NOMO-1 (cell line): ENCODE data around the gene CHN1.

ENCODE experiments used
- DNase-seq, 2 experiments: peaks; one replicate each; lab custom pipeline; 2025; ENCODE audit not compliant: unreplicated experiment in 2 of 2; lab: John Stamatoyannopoulos, UW

The CHN1 gene

DNA sequence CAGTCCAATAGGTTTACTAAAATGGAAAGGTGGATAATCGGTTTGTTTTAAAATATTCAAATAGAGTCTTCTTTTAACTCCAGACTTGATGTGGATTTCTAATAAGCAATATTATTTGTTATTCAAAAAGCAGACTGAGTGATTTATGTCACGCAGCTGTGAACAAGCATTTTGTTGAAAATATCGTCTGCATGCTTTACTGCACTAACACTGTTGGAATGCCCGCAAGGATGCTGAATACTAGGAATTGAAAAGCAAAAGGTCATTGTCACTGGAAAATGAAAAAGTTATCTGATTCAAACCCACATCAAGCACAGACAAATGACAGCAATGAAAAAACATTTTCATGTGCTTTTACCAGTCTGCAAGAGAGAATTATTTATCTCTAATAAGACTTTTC is 31.1 kb downstream of the CHN1 start:
- no peak for DNase-seq

DNA sequence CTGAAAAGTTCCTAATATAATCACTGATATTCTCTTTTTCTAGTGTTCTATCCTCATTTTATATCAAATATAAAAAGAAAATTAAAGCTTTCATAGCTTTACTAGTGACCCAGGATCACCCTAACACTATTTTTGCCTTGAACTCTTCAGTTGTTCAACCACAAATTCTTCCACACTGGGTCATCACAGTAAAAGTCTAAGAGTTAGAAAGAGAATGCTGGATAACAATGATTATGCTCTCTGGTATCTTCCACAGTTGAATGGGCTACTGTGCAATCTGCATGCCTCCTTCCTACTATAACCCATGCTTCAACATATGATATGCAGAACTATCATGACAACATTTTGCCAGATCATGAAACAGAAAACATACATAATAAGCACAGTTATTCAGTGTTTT is 32.3 kb downstream of the CHN1 start:
- DNase-seq, result no peak

DNA sequence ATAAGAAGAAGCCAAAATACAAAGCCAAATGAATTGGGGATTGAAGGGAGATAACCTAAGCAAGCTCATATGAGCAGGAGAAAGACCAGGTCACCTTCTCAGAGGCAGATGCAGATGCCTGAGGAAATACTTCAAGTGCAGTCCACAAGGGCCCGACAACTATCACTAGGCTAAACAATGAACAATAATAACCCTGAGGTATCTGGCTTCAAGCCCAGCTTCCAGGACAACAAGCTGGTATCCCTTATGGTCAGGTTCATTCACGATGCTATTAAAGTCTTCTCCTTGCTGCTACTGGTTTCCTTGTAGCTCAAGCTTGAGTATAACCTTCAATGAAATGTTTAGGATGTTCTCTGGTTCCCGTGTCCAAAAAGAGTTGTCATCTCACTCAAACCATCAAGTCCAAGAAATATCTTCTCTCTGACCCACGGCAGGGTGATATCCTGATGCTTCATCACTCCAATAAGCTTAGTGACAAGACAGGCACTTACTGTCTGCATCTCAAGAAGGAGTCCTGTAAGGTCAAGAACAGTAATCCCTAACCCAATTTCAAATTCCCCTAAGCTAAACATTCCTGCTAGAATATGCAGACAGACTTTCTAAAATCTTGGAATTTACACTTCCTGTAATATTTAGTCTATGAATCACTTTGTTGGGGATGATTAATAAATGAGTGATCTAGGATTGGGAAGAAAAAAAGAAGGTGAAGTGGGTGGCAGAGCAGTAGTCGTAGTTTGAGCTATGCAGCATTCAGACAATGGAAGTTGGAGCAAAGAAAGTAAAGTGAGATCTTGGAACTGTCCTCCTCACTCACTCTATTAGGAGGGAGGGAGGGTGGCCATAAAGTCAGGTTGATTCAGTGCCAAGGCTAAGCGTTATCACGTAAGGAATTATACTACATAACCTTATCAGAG is 33.1 kb downstream of the CHN1 start:
- no peak for DNase-seq

DNA sequence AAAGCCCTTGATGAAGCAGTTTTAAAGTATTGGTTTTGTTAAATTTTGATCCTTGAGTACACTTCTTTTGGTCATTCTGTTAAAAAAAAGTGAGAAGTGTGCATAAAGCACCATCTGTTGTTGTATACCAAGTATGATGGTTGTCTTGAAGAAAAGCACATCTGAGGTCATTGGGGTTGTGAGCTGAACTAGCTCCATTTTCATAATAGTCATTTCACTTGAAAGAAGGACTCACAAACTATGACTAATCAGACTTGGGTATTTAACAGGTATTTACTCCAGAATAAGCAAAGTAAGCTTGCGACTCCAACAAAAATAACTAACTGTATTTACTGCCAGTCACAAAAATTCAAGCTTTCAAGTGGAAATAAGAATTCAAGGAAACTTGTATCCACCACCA is 35.1 kb downstream of the CHN1 start:
- DNase-seq, result no peak

DNA sequence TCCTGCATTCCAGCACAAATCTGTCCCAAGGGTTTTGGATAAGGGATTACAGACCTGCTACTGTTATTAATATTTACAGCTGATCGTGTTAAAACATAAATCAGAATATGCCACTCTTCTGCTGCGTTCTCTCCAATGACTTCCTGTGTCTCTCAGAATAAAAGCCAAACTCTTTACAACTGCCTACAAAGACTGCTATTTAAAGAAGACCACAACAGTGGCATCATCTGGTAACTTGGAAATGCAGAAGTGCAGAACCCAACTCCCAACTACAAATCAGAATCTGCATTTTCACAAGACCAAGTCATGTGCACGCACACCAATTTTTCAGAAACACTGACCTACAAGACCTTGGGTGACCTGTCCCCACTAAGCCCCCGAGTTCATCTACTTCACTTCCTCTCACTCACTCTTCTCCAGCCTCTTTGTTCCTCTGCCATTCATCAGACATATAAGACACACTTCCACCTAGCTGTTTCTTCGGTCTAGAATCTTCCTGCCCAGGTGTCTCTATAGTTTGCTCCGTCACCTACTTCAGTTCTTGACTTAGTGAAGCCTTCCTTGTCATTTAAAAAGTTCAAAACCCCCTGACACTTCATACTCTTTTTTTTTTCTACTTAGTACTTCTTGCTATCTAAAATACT is 36.0 kb downstream of the CHN1 start:
- DNase-seq, result peak in 1 of 2 experiments; percentile 6

DNA sequence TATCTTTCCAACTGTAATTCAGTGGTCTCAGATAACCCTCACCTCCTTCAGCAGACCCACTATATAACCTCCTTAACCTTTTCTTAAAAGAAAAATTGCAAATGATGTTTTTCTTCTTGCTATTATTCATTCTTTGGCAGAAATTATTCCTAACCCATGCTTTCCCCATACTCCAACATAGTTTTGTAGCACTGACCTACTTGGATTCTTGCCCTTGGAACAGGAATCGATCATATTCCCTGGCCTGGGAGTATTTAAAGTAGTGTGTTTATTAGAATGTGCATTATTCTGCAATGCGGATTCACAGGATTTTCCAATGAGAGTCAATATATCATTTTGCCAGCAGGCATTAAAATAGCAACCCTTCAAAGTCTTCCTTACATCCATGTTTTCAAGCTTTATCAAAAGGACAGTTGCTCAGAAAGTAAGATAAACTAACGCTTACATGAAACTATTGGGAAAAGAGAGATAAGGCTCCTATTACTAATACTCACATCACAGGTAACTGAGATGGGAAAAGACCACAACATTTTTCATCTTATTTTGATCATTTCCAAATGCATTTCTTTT is 37.4 kb downstream of the CHN1 start:
- DNase-seq, result no peak

DNA sequence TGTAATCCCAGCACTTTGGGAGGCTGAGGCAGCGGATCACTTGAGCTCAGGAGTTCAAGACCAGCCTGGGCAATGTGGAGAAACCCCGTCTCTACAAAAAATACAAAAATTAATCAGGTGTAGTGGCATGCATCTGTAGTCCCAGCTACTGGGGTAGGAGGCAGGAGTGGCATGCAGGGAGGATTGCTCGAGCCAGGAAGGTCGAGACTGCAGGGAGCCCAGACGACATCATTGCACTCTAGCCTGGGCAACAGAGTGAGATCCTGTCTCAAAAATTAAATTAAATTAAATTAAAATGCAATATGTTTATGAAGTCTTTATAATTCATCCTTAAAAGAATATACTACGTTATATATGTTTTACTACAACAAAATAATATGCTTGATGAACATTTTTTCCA is 38.1 kb downstream of the CHN1 start:
- no peak for DNase-seq

DNA sequence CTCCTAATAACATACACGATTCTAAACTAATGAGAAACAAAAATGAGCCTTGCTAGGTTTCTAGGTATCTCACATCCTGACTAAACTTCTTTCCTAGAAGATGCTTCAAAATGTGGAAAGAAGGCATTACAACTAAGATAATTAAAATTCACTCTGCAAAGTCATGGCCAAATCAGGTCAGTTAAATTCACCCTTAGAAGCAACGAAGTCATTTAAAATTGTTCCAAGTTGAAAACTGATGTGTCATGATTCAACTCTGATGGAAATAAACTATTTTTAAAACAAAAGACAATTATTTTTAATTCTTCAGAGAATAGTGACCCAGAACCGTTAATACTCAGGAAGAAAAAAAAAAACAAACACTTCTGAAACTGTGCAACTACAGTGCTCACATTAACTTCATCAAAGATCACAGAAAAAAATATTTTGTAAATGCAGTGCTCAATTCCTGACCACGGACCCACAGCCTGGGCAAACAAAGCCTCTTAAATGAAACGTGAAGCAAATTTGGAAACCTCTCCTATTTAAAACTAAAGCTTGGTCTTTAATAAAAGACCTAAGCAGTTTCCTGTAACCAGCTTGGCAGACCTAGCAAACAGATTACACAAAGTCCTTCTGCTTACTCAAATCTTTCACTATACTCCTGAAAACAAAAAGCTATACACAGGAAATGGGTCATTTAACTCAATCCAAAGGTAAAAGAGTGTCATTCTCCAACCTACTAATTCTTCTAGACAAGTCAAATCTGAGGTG is 39.0 kb downstream of the CHN1 start:
- no peak for DNase-seq

DNA sequence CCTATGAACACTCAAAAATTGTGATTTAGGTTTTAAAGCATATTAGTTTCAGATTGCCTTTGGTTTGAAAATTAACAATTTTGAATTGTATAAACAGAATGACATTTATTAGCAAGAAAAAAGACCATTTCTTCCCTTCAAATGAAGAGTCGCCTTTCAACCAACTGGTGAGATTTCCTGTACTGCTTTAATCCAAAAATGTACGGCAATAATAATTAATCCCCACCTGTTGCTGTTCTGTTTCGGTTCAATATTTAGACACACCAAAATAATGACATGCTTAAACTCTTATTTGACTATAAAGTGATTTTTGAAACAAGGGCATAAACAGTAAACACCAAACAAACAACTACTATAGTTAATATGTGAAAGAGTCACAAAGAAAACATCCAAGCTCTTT is 39.6 kb downstream of the CHN1 start:
- no peak for DNase-seq

DNA sequence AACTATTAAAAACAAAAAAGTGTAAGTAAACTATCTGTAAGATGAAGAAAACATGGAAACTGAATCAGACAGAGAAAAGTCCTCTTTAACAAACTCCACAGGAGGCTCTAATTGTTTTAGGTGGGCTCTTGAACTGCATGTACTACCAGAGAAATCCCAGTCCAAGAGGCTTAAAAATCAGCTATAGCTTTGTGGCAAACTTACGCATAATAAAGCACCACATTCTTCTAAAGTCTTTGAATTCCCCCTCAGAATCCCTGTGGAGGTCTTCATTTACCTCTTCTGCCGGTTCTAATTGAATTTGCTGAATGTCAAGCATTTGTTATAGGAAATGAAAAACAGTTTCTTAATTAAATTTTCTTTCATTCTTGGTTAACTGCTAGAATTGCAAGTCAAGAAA is 40.8 kb downstream of the CHN1 start:
- no peak for DNase-seq

DNA sequence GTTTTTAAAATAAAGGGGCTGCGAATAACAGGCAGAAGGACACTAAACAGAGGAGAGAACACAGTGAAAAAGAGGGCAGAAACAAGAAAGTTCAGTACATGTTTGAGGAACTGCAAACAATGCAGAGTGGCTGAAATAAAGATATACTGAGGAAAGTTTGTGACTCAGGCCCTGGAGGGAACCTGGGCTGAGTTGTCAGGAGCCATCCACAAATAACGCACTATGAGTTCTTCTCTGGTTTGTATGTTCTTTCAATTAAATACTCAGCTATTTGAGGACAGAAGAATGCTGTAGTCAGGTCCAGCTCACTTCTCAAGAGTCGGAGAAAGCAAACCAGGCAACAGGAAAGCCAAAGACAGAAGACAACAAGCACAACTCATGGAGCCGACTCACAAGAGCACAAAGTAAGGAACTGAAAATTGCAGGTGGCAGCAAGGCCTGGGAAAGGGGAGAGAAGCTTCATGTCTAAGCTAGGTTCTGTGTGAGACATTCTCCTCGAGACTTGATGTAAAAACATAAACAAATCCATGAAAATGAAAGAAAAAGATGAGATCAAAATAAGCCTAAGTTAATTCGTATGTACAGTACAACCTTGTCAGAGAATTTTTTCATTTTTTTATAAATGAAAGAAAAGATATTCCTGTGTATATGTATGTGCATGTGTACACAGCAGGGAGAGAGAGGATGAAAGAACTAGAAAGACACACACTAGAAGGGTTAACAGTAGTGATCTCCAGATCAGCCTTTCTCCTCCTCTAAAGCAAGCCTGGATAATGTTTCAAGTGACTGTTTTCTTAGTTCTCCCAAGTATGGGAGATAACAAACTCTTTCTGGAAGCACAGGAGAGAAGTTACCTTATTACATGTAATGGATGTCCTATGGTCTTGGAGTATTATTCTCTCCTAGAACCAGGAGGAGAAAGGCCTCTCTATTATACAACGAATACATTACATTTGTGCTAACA is 41.5 kb downstream of the CHN1 start:
- DNase-seq, result no peak

DNA sequence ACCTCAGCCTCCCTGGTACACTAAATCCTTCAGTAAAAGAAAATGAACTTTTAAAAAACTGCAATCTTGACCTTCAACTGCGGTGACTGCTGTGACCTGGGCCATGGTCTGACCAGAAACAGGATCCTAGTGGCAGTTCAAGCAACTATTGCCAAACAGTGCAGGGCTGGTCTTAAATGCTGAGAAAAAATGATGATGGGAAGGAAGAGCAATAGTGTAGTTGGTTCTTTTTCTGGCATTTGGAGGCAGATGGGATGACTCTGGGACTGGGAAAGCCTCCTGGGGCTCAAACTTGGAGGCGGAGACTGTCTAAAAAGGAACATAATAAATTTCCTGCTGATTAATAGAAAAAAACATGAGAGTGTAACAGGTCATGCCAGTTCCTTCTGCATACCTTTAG is 45.4 kb downstream of the CHN1 start:
- DNase-seq, result no peak

DNA sequence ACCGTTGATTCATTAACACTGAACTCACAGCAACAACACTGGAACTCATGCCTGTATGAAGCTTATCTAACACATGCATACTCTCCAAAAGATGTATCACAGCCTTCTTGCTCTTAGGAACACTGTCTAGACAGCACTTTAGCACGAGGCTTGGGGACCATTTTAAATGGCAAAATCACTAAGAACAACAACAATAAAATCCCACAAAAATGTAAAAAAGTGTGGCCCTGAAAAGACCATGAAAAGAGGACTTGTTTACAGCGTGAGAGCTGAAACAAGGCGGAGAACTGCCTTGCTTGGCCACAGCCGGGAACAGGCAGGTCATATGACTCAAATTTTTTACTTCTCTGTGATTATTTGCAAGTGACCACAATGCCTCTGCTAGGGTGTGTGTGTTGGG is 48.1 kb downstream of the CHN1 start:
- no peak for DNase-seq

DNA sequence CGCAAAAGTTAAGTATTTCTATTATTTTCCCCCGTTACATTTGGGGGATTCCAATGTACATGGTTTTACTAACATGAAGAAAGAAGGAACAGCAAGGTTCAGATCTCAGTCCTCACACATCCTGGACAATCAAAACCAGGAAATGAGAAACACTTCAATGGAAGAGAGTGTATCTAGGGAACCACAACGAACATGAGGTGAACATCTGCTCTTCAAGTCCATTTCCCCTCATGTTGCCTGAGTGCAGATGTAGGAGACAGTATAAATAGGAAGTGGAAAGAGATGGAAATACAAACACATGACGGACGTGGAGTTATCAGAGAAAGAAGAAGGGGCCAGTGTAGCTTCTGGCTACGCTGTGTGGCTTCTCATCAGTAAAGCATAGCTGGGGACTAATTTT is 52.6 kb downstream of the CHN1 start:
- no peak for DNase-seq

DNA sequence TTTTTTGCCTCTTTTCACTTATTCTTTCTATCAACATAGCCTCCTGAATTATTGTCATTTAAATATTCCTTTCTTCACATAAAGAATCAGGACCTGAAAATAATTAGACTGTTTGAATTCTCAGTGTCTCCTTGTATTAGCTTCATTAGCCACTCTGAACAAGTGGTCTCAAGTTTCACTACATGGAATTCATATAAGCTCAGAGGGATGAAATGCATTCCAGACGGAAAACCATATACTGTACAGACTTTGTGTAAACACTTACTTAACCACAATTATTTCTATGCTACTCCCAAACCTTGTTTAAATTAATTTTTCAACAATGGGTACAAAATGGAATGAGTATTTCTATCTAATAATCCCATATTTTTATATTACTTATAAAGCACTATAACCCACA is 53.4 kb downstream of the CHN1 start:
- DNase-seq, result no peak

DNA sequence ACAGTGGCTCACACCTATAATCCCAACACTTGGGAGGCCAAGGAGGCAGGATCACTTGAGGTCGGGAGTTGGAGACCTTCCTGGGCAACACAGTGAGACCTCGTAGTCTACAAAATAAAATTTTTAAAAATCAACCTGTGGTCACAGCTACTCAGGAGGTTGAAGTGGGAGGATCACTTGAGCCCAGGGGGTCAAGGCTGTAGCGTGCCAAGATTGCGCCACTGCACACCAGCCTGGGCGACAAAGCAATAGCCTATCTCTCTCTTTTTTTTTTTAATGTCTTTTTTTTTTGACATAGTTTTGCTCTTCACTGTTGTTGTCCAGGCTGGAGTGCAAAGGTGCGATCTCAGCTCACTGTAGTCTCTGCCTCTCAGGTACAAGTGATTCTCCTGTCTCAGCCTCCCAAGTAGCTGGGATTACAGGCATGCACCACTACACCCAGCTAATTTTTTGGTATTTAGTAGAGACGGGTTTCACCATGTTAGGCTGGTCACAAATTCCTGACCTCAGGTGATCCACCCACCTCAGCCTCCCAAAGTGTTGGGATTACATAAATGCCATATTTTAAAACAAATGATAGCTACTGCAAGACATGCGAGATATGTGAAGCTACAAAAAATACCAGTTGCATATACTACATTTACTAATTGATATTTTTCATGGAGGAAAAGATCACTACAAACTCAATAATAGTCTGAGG is 55.0 kb downstream of the CHN1 start:
- DNase-seq, result no peak

DNA sequence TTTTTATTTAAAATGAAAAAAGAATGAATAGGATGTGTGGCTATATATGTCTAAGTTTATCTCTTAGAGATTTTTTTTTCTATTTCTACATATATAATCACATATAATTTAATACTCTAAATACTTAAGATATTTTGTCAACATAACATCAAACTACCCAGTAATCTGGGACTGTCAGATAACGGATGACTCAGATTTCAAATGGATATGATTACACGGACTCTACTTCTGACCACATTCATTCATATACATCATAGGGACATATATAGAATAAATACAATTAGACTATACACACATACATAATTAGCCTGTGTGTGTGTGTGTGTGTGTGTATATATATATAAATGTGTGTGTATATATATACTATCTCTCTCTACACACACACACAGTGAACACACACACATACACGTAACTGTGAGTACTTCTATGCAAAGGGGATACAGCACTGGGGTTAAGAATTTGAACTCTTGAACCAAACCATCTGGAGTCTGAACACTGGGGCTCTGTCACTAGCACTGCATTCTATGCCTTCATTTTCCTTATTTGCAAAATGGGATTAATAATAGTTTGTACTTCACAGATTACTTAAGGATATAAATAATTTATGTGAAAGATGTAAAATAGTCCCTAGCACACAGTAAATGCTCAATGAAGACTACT is 59.5 kb downstream of the CHN1 start:
- DNase-seq, result no peak

DNA sequence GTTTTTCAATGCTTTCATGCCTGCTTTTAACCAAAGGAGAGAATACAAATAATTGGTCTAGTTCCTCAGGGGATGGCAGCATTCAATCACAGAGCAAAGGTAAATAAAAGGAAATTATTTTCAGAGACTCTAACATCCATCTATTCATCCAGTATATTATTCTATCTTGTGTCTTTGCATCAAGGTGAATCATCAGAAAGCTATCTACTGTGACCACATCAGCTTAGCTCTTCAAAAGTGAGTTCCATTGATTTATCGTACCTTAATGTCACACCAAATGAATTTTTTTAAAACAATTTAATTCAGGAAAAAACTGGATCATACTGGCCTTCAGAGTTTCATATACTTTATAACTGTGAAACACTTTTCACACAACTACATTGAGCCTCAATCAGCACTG is 66.1 kb downstream of the CHN1 start:
- no peak for DNase-seq

DNA sequence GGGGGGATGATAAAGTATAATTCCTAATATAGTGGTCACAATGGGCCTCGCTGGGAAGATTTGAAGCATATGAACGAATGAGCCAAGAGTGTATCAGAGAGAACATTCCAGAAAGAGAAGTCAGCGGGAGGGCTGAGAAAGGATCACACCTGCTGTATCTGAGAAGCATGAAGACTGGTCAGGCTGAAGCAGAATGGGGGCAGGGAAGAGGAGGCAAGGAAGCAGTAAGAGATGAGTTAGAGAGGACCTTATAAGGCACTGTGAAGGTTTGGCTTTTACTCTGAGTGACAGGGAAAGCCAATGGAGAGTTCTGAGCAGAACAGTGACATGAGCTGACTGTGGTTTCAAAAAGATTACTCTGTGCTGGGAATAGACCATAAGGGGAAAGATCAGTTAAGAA is 73.5 kb downstream of the CHN1 start:
- DNase-seq, result no peak
